Liver (tissue), 3 donors: Measurements from ENCODE around the gene CDC42BPA.

ENCODE experiments used
- EGR1 ChIP-seq, 2 donors: IDR thresholded peaks; 2 replicates each; pipeline ENCODE4 v1.6.1; 2016 to 2018; ENCODE audit warnings: antibody characterized with exemption in 2 of 2, low read depth in 2 of 2
- GABPA ChIP-seq, 2 donors: IDR thresholded peaks in 1 of 2; conservative IDR thresholded peaks in 1 of 2; 2 replicates each; pipeline ENCODE4 v1.6.1; 2016; ENCODE audit warnings: antibody characterized with exemption in 2 of 2, mild to moderate bottlenecking in 1 of 2, moderate library complexity in 1 of 2
- HNF4A ChIP-seq, 2 donors: conservative IDR thresholded peaks; 2 replicates each; pipeline ENCODE4 v1.6.1; 2016; ENCODE audit warnings: antibody characterized with exemption in 2 of 2, mild to moderate bottlenecking in 2 of 2
- HNF4G ChIP-seq: IDR thresholded peaks from 2 replicates; pipeline ENCODE4 v1.6.1; 2016; ENCODE audit warnings: antibody characterized with exemption
- NR2F2 ChIP-seq: IDR thresholded peaks from 2 replicates; pipeline ENCODE4 v1.6.1; 2016; ENCODE audit warnings: antibody characterized with exemption
- RAD21 ChIP-seq, 2 donors: IDR thresholded peaks; 2 replicates each; pipeline ENCODE4 v1.6.1; 2016; ENCODE audit warnings: antibody characterized with exemption in 2 of 2, mild to moderate bottlenecking in 2 of 2
- RXRA ChIP-seq, 2 donors: IDR thresholded peaks; 2 replicates each; pipeline ENCODE4 v1.6.1; 2017 to 2018; ENCODE audit warnings: antibody characterized with exemption in 2 of 2, mild to moderate bottlenecking in 1 of 2
- SP1 ChIP-seq: IDR thresholded peaks from 2 replicates; pipeline ENCODE4 v1.6.1; 2018; ENCODE audit warnings: antibody characterized with exemption, mild to moderate bottlenecking
- TAF1 ChIP-seq: conservative IDR thresholded peaks from 2 replicates; pipeline ENCODE4 v1.6.1; 2016; ENCODE audit warnings: antibody characterized with exemption, mild to moderate bottlenecking
- YY1 ChIP-seq: IDR thresholded peaks from 2 replicates; pipeline ENCODE4 v1.6.1; 2016; ENCODE audit warnings: antibody characterized with exemption, mild to moderate bottlenecking
- TF ChIP-seq, protein P1 (sequence below): fragments of 150-350 bp; IDR thresholded peaks from 2 replicates; pipeline ENCODE4 v1.5.1; 2017; ENCODE audit warnings: improper control_type of control experiment, low read depth, low read length; ENCODE audit not compliant: missing input control
- TF ChIP-seq, protein P2 (sequence below): IDR thresholded peaks from 2 replicates; pipeline ENCODE4 v1.6.1; 2016; ENCODE audit warnings: antibody characterized with exemption, mild to moderate bottlenecking
- TF ChIP-seq, protein P3 (sequence below): IDR thresholded peaks from 2 replicates; pipeline ENCODE4 v1.6.1; 2016; ENCODE audit warnings: antibody characterized with exemption
- TF ChIP-seq, protein P4 (sequence below): IDR thresholded peaks from 2 replicates; pipeline ENCODE4 v1.6.1; 2016; ENCODE audit warnings: antibody characterized with exemption
- donor health status: healthy.
- donor health status: healthy.

DNA sequence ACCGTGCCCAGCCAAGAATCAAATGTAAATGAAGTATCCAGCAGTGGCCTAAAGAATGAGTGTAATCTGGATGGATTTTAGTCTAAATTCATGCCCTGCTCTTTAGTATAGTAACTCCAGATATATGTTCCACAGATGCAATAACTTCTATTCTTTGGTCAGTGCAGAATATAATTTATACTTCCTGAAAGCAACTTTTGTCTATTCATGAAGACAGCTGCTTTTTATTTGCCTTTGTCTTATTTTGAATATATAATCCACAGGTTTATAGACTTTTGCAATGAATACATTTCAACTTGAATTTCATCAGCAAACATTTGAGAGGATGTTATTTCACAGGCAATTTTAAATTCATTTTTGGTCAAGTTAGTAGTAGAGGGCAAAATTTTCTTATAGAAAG, 54.4 kb downstream of the CDC42BPA start:
- TF ChIP-seq, protein P1, sequence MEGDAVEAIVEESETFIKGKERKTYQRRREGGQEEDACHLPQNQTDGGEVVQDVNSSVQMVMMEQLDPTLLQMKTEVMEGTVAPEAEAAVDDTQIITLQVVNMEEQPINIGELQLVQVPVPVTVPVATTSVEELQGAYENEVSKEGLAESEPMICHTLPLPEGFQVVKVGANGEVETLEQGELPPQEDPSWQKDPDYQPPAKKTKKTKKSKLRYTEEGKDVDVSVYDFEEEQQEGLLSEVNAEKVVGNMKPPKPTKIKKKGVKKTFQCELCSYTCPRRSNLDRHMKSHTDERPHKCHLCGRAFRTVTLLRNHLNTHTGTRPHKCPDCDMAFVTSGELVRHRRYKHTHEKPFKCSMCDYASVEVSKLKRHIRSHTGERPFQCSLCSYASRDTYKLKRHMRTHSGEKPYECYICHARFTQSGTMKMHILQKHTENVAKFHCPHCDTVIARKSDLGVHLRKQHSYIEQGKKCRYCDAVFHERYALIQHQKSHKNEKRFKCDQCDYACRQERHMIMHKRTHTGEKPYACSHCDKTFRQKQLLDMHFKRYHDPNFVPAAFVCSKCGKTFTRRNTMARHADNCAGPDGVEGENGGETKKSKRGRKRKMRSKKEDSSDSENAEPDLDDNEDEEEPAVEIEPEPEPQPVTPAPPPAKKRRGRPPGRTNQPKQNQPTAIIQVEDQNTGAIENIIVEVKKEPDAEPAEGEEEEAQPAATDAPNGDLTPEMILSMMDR, result no peak
- TF ChIP-seq GABPA (IDR thresholded peaks at IDR 0.05 in 1 of 2, conservative IDR thresholded peaks at IDR 0.05 in 1 of 2) (no peak), RAD21 (IDR thresholded peaks at IDR 0.05) (no peak), RXRA (IDR thresholded peaks at IDR 0.05) (no peak), TAF1 (no peak), YY1 (no peak), SP1 (no peak), HNF4A (conservative IDR thresholded peaks at IDR 0.05) (no peak), NR2F2 (no peak), HNF4G (no peak), EGR1 (IDR thresholded peaks at IDR 0.05; ENCODE audit: low read depth in 2 of 2) (no peak)
- TF ChIP-seq, protein P2, sequence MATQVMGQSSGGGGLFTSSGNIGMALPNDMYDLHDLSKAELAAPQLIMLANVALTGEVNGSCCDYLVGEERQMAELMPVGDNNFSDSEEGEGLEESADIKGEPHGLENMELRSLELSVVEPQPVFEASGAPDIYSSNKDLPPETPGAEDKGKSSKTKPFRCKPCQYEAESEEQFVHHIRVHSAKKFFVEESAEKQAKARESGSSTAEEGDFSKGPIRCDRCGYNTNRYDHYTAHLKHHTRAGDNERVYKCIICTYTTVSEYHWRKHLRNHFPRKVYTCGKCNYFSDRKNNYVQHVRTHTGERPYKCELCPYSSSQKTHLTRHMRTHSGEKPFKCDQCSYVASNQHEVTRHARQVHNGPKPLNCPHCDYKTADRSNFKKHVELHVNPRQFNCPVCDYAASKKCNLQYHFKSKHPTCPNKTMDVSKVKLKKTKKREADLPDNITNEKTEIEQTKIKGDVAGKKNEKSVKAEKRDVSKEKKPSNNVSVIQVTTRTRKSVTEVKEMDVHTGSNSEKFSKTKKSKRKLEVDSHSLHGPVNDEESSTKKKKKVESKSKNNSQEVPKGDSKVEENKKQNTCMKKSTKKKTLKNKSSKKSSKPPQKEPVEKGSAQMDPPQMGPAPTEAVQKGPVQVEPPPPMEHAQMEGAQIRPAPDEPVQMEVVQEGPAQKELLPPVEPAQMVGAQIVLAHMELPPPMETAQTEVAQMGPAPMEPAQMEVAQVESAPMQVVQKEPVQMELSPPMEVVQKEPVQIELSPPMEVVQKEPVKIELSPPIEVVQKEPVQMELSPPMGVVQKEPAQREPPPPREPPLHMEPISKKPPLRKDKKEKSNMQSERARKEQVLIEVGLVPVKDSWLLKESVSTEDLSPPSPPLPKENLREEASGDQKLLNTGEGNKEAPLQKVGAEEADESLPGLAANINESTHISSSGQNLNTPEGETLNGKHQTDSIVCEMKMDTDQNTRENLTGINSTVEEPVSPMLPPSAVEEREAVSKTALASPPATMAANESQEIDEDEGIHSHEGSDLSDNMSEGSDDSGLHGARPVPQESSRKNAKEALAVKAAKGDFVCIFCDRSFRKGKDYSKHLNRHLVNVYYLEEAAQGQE, result no peak
- TF ChIP-seq, protein P3, sequence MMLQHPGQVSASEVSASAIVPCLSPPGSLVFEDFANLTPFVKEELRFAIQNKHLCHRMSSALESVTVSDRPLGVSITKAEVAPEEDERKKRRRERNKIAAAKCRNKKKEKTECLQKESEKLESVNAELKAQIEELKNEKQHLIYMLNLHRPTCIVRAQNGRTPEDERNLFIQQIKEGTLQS, result no peak
- TF ChIP-seq, protein P4, sequence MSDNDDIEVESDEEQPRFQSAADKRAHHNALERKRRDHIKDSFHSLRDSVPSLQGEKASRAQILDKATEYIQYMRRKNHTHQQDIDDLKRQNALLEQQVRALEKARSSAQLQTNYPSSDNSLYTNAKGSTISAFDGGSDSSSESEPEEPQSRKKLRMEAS, result no peak
